Subcutaneous abdominal adipose tissue (tissue), 5 donors: ENCODE data around the gene SDCBP2.

ENCODE experiments used
- H3K27ac ChIP-seq: one replicate; pipeline ENCODE4 v1.7.0; 2013; ENCODE audit warnings: low read depth, mild to moderate bottlenecking, inconsistent platforms, low read length, moderate library complexity
- H3K27me3 ChIP-seq, 5 donors: one replicate each; pipeline ENCODE4 v1.7.0; 2013; ENCODE audit warnings: low read length in 5 of 5, inconsistent platforms in 1 of 5; ENCODE audit not compliant: control insufficient read depth in 5 of 5, insufficient read depth in 4 of 5
- H3K36me3 ChIP-seq, 5 donors: one replicate each; pipeline ENCODE4 v1.7.0; 2013; ENCODE audit warnings: low read length in 5 of 5; ENCODE audit not compliant: control insufficient read depth in 5 of 5, insufficient read depth in 5 of 5
- H3K4me1 ChIP-seq, 5 donors: one replicate each; pipeline ENCODE4 v1.7.0; 2013; ENCODE audit warnings: low read length in 5 of 5, mild to moderate bottlenecking in 3 of 5, moderate library complexity in 1 of 5; ENCODE audit not compliant: control insufficient read depth in 5 of 5, insufficient read depth in 5 of 5
- H3K4me3 ChIP-seq, 5 donors: one replicate each; pipeline ENCODE4 v1.7.0; 2013; ENCODE audit warnings: low read length in 5 of 5, low read depth in 1 of 5
- H3K9ac ChIP-seq, 5 donors: one replicate each; pipeline ENCODE4 v1.7.0; 2013; ENCODE audit warnings: low read length in 5 of 5, mild to moderate bottlenecking in 4 of 5, moderate library complexity in 3 of 5
- H3K9me3 ChIP-seq, 5 donors: one replicate each; pipeline ENCODE4 v1.7.0; 2013; ENCODE audit warnings: low read length in 5 of 5; ENCODE audit not compliant: control insufficient read depth in 5 of 5
- donor health status: healthy.
- donor health status: healthy.
- donor health status: healthy.
- donor health status: healthy.
- donor health status: healthy.

The SDCBP2 gene

DNA sequence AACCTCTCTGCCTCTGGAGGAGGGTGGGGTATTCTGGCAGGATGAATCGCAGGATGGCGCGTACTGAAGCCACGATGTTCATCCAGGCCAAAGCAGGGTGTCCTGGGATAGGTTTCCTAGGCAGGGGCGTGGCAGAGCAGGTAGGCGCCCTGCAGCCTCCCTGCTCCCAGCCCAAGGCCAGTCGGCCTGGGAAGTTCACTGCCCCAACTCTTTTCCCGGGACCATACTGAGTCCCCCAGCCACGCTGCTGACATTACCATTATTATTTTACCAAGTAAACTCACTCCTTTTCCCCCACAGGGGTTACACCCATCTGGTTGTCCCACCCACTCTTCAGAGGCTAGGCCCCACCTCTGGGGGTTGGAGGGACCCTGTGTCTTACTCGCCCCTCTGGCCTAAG is 21.8 kb downstream of the SDCBP2 start:
- Histone ChIP-seq H3K27ac (no peak overlapping the region), H3K9me3 (no peaks in the 10 kb centered on the region), H3K36me3 (peaks cover 0 to 43% (median 15%) of the 10 kb centered on the region in 5 donors), H3K9ac (no peak overlapping the region), H3K27me3 (no peaks in the 10 kb centered on the region), H3K4me3 (no peak overlapping the region), H3K4me1 (no peaks in the 10 kb centered on the region)

DNA sequence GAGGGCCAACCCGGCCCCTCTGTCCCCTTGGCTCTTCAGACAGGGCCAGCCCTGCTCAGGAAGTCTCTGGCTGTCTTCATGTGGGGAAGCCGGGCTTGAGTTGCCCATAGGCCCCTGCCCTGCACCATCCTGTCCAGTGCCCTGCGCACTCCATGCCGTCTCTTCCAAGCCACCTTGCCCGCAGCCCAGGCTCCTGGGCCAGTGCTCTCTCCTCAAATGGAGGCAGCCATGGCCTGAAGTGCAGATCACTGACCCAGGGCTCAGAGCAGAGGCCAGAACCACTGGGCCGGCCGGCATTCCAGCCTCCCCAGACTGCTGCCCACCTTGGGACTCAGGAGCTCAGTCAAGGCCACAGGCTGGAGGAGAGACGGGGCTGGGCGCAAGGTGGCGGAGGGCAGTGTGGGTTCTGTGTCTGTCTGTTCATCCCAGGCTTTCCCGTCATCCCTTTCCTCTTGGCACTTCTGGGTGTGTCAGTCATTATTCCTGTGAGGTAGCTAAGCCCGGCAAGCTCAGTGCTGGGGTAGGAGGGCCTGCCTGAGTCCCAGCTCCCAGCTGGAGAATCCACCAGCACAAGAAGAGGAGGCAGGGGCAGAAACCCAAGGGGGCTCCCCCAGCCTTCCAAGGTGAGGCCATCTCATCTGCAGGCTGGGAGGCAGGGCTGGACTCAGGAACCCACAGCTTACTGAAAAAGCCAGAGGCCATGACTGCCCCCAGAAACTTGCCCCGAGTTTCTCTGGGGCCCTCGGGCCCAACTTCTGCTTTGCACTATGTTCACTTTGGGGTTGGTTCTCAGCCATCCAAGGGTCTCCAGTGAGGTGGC is 22.4 kb downstream of the SDCBP2 start:
- Histone ChIP-seq H3K27me3 (no peaks in the 10 kb centered on the region), H3K9me3 (no peaks in the 10 kb centered on the region), H3K9ac (no peak overlapping the region)

DNA sequence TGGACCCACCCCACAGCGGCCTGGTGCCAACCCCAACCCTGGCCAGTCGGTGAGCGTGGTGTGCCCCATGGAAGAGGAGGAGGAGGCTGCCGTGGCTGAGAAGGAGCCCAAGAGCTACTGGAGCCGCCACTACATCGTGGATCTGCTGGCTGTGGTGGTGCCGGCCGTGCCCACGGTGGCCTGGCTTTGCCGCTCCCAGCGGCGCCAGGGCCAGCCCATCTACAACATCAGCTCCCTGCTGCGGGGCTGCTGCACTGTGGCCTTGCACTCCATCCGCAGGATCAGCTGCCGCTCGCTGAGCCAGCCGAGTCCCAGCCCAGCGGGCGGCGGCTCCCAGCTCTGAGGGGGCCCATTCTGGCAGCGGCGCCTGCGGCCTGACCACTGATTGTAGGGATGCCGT is 23.2 kb downstream of the SDCBP2 start:
- H3K27ac ChIP-seq, result no peak overlapping the region
- no peaks in the 10 kb centered on the region for H3K4me1 ChIP-seq
- no peaks in the 10 kb centered on the region for H3K9me3 ChIP-seq
- peaks cover 0 to 43% (median 15%) of the 10 kb centered on the region in 5 donors for H3K36me3 ChIP-seq
- H3K27me3 ChIP-seq, result no peaks in the 10 kb centered on the region
- no peak overlapping the region for H3K9ac ChIP-seq
- no peak overlapping the region for H3K4me3 ChIP-seq

More for the DNA sequence above, 22.4 kb downstream of the SDCBP2 start:
- H3K27ac ChIP-seq, result no peak overlapping the region
- peaks cover 0 to 43% (median 15%) of the 10 kb centered on the region in 5 donors for H3K36me3 ChIP-seq
- no peak overlapping the region for H3K4me3 ChIP-seq
- no peaks in the 10 kb centered on the region for H3K4me1 ChIP-seq

DNA sequence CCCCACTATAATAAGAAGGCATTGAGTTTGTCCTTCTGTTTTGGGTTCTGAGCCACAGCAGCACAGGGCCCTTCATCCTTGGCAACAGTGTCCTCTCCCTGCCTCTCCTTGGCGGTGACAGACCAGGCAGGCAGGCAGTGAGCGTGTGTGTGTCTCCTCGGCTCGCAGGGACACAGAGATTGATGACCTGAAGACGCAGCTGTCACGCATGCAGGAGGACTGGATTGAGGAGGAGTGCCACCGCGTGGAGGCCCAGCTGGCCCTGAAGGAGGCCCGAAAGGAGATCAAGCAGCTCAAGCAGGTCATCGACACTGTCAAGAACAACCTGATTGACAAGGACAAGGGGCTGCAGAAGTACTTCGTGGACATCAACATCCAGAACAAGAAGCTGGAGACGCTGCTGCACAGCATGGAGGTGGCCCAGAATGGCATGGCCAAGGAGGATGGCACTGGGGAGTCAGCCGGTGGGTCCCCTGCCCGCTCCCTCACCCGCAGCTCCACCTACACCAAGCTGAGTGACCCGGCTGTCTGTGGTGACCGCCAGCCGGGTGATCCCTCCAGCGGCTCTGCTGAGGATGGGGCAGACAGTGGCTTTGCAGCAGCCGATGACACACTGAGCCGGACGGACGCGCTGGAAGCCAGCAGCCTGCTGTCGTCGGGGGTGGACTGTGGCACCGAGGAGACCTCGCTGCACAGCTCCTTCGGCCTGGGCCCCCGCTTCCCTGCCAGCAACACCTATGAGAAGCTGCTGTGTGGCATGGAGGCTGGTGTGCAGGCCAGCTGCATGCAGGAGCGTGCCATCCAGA is 24.0 kb downstream of the SDCBP2 start:
- H3K9me3 ChIP-seq, result no peaks in the 10 kb centered on the region
- H3K4me3 ChIP-seq, result no peak overlapping the region
- no peaks in the 10 kb centered on the region for H3K4me1 ChIP-seq
- no peak overlapping the region for H3K27ac ChIP-seq
- no peaks in the 10 kb centered on the region for H3K27me3 ChIP-seq
- H3K9ac ChIP-seq, result no peak overlapping the region
- H3K36me3 ChIP-seq, result peaks cover 0 to 41% (median 15%) of the 10 kb centered on the region in 5 donors

DNA sequence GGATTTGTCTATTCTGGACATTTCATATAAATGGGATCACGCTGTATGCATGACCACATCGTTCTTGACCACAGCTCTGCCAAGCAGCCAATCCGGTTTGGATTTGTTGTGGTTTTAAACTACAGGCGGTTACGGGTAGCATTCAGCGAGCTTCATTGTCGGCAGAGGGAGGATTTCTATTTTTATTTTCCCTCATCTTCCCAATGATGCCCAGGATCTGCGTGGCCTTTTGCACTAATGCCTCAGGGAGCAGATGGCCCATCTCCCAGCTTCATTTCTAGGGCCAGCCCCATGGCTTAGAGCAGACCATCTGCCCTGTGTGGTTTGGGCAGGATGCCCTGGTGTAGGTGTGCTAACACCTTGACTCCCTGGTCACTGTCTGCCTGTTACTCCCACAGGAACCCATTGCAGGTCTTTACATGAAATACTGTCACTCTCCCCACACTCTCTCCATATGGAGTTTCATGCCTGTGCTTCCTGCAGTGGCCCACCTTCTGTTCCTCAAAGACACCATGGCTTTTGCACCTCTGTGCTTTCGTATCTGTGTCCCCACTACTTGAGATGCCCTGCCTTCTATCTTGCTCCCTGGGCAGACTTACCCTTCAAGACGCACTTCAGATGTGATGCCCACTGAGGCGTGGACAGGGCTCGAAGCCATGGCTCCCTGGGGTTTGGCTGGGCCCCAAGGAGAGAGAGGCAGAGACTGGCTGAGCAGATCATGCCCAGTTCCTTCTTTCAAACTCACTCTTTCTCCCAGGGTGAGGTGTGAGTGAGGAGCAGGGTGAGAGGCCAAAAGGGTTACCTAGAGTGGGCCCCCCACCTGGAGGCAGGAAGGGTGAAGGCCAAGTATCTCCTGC is 26.0 kb downstream of the SDCBP2 start:
- no peaks in the 10 kb centered on the region for H3K9me3 ChIP-seq
- H3K36me3 ChIP-seq, result peaks cover 0 to 36% (median 15%) of the 10 kb centered on the region in 5 donors
- H3K27ac ChIP-seq, result no peak overlapping the region
- H3K9ac ChIP-seq, result no peak overlapping the region
- no peak overlapping the region for H3K4me3 ChIP-seq
- H3K4me1 ChIP-seq, result no peaks in the 10 kb centered on the region
- no peaks in the 10 kb centered on the region for H3K27me3 ChIP-seq

DNA sequence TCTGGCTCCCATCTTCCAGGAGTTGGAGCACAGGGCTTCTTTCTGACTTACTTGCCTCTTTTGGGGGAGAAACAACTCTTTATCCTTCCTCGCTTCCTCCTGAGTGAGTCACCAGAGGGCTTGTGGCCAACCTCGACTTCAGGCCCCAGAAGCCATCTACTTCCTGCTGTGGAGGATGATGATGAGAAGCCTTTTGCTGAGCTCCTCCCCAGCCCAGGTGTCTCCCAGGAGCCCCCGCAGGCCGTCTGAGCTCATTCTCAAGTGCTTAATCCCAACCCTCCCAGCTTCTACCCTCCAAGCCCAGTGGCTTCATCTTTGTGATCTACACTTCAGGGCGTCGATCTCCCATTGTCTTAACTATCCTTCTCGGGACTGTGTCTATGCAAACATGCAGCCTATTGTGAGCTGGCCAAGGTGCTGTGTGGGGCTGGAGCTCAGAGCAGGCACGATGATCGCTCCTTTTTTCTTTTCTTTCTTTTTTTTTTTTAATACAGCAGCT is 27.9 kb downstream of the SDCBP2 start:
- H3K9me3 ChIP-seq, result no peaks in the 10 kb centered on the region
- no peak overlapping the region for H3K4me3 ChIP-seq
- no peaks in the 10 kb centered on the region for H3K27me3 ChIP-seq
- H3K36me3 ChIP-seq, result peaks cover 0 to 21% (median 13%) of the 10 kb centered on the region in 5 donors
- H3K9ac ChIP-seq, result no peak overlapping the region
- no peak overlapping the region for H3K27ac ChIP-seq
- no peaks in the 10 kb centered on the region for H3K4me1 ChIP-seq

DNA sequence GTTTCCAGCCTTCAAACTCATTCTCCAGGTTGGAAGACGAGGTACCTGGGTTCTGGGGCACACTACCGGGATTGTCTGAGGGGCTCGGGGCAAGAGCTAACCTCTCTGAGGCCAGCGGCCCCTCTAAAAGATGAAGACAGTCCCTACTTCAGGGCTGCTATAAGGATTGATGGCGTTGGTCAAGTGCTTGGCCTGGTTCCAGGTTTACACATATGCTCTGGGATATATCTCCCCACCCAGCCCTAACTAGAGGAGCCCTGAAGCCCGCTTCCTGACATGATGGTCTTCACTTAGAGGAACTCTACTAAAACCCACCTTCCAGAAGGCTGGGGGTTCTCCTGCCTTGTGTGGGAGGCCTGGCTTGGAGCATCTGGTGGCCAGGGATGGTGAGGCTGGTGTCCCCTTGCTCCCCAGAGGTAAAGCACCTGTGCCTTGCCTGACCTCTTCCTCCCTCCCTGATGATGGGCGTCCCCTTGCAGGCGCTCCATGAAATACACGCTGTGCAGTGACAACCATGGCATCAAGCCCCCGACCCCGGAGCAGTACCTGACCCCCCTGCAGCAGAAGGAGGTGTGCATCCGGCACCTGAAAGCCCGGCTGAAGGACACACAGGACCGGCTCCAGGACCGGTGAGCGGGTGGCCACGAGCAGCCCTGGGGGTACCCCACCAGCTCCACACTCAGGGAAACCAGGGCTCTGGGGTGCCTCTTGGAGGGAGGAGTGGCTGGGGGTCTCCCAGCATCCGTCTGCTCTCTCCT is 28.7 kb downstream of the SDCBP2 start:
- Histone ChIP-seq H3K4me3 (no peak overlapping the region), H3K9ac (no peak overlapping the region), H3K27ac (no peak overlapping the region), H3K27me3 (no peaks in the 10 kb centered on the region), H3K9me3 (no peaks in the 10 kb centered on the region), H3K4me1 (no peaks in the 10 kb centered on the region), H3K36me3 (peaks cover 0 to 14% (median 7%) of the 10 kb centered on the region in 5 donors)

DNA sequence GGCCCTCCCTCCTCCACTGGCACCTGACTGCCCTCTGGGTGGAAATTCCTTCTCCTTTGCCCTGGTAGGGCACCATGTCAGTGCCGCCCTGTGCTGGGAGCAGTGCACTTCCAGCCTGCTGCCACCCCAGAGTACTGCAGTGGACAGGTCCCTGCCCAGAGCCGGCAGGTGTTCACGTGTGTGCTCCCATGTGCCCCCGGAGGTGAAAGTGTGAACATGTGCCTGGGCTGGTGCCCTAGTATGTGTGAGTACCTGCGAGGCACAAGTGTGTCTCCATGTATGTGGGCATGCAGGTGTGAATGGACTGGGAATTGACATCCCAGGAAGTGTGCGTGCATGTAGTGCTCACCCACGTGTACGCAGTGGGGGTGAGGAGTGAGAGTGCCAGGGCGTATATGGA is 29.4 kb downstream of the SDCBP2 start:
- Histone ChIP-seq H3K27me3 (no peaks in the 10 kb centered on the region), H3K36me3 (peaks cover 0 to 7% (median 0%) of the 10 kb centered on the region in 5 donors), H3K9me3 (no peaks in the 10 kb centered on the region), H3K4me1 (no peaks in the 10 kb centered on the region), H3K4me3 (no peak overlapping the region), H3K27ac (no peak overlapping the region), H3K9ac (no peak overlapping the region)

DNA sequence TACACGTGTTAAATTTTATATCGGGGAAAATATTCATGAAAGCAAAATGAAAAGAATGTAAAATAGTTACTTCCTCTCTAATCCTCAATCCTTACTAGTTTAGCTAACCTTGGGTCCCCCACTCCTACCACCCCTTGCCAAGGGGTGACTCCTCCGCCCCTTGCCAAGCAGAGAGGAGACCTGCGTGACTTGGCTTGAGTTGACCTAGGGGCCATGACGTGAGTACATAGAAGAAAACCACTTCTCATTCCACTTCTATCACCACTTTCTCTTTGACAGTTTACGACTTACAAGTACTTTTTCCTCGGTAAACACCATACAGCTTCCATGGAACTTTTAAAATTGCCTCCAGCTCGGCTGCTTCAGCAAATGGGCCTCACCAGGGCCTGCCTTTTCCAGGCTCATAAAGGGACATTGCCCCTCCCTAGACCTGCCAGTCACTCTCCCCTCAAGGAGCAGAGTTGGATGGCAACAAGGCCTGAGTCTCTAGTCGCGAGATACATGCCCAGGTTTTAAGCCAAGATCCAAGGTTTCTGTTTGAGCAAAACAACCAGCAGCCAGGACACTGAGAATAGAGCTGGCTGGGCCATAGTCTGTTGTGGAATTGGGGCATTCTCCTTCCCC is 29.9 kb downstream of the SDCBP2 start:
- H3K27ac ChIP-seq, result no peak overlapping the region
- no peak overlapping the region for H3K4me3 ChIP-seq
- no peaks in the 10 kb centered on the region for H3K9me3 ChIP-seq
- no peaks in the 10 kb centered on the region for H3K4me1 ChIP-seq
- no peaks in the 10 kb centered on the region for H3K27me3 ChIP-seq
- no peak overlapping the region for H3K9ac ChIP-seq
- H3K36me3 ChIP-seq, result peaks cover 0 to 7% (median 0%) of the 10 kb centered on the region in 5 donors
